CD14-positive monocyte (primary cell): ENCODE measurements around the gene IKZF4. TPM values are rescaled to one million over a fixed set of nuclear protein-coding genes. Genes with fewer than 3 reads are reported as not detected.

Source experiments
- DNase-seq, 3 donors: peaks; one replicate each; pipeline ENCODE4 v3.0.0-alpha.2; 2011 to 2022
- H2AFZ ChIP-seq: 2 replicates; pipeline ENCODE4 v1.6.0; 2012; ENCODE audit warnings: mild to moderate bottlenecking, low read depth, low read length, inconsistent platforms; ENCODE audit not compliant: insufficient read depth, poor library complexity, severe bottlenecking
- H3K27ac ChIP-seq, 2 donors: 1 replicate in 1 of 2; 2 replicates in 1 of 2; pipeline ENCODE4 v1.5.1; 2012 to 2013; ENCODE audit warnings: low read length in 2 of 2, control low read depth in 1 of 2, inconsistent platforms in 1 of 2, low read depth in 1 of 2, mild to moderate bottlenecking in 1 of 2
- H3K27me3 ChIP-seq, 2 donors: one replicate each; pipeline versions ENCODE4 v1.6.0 to v1.6.1; 2011 to 2013; ENCODE audit warnings: low read length in 2 of 2; ENCODE audit not compliant: control insufficient read depth in 2 of 2, insufficient read depth in 2 of 2
- H3K36me3 ChIP-seq, 2 donors: replicated peaks in 1 of 2; 1 replicate in 1 of 2; 2 replicates in 1 of 2; pipeline versions ENCODE4 v1.5.1 to v1.6.1; 2012 to 2013; ENCODE audit warnings: low read length in 2 of 2, control low read depth in 1 of 2, inconsistent platforms in 1 of 2, mild to moderate bottlenecking in 1 of 2; ENCODE audit not compliant: insufficient read depth in 2 of 2, control insufficient read depth in 1 of 2
- H3K4me1 ChIP-seq, 2 donors: 1 replicate in 1 of 2; 2 replicates in 1 of 2; pipeline versions ENCODE4 v1.5.1 to v1.6.1; 2012 to 2013; ENCODE audit warnings: low read length in 2 of 2, control low read depth in 1 of 2, inconsistent platforms in 1 of 2, mild to moderate bottlenecking in 1 of 2, moderate library complexity in 1 of 2; ENCODE audit not compliant: insufficient read depth in 2 of 2, control insufficient read depth in 1 of 2
- H3K4me2 ChIP-seq: replicated peaks from 2 replicates; pipeline ENCODE3; 2012; ENCODE audit warnings: low read length, moderate library complexity, mild to moderate bottlenecking; ENCODE audit not compliant: poor library complexity, severe bottlenecking; ENCODE audit errors: extremely low read depth
- H3K4me3 ChIP-seq, 3 experiments: fragments of 200-600 bp in 1 of 3; sonication (generic) in 1 of 3; replicated peaks in 1 of 3; 1 replicate in 2 of 3; 2 replicates in 1 of 3; pipeline ENCODE4 v1.5.1; 2011 to 2013; ENCODE audit warnings: low read length in 3 of 3, mild to moderate bottlenecking in 3 of 3, control low read depth in 2 of 3, low read depth in 2 of 3, inconsistent platforms in 1 of 3, moderate library complexity in 1 of 3
- H3K79me2 ChIP-seq: 2 replicates; pipeline ENCODE4 v1.6.0; 2012; ENCODE audit warnings: mild to moderate bottlenecking, control low read depth, inconsistent platforms, low read length, moderate library complexity; ENCODE audit not compliant: insufficient read depth
- H3K9ac ChIP-seq: 2 replicates; pipeline ENCODE4 v1.6.0; 2017; ENCODE audit warnings: low read length, mild to moderate bottlenecking; ENCODE audit not compliant: insufficient read depth, poor library complexity, severe bottlenecking
- H3K9me3 ChIP-seq, 2 donors: replicated peaks in 1 of 2; 1 replicate in 1 of 2; 2 replicates in 1 of 2; pipeline versions ENCODE4 v1.5.1 to v1.6.1; 2012 to 2013; ENCODE audit warnings: low read length in 2 of 2, control low read depth in 1 of 2; ENCODE audit not compliant: control insufficient read depth in 1 of 2, insufficient read depth in 1 of 2
- H4K20me1 ChIP-seq: 2 replicates; pipeline ENCODE4 v1.6.0; 2012; ENCODE audit warnings: mild to moderate bottlenecking, low read length, control low read depth, moderate library complexity; ENCODE audit not compliant: insufficient read depth
- H3K27ac Mint-ChIP-seq, 7 donors: one replicate each; pipeline ENCODE4 v1.8.0; 2020; ENCODE audit warnings: mild to moderate bottlenecking in 7 of 7, mixed read lengths in 7 of 7, moderate library complexity in 6 of 7, inconsistent platforms in 2 of 7
- H3K27me3 Mint-ChIP-seq, 3 donors: one replicate each; pipeline ENCODE4 v1.8.0; 2021 to 2022; ENCODE audit warnings: low read depth in 3 of 3, mild to moderate bottlenecking in 3 of 3, mixed read lengths in 3 of 3, moderate library complexity in 3 of 3, inconsistent platforms in 1 of 3
- H3K36me3 Mint-ChIP-seq, 2 donors: one replicate each; pipeline ENCODE4 v1.8.0; 2020; ENCODE audit warnings: mixed read lengths in 2 of 2, inconsistent platforms in 1 of 2, mild to moderate bottlenecking in 1 of 2
- H3K4me1 Mint-ChIP-seq: one replicate; pipeline ENCODE4 v1.8.0; 2020; ENCODE audit warnings: mild to moderate bottlenecking, mixed read lengths
- H3K4me3 Mint-ChIP-seq, 2 donors: one replicate each; pipeline ENCODE4 v1.8.0; 2020; ENCODE audit warnings: mild to moderate bottlenecking in 2 of 2, mixed read lengths in 2 of 2, moderate library complexity in 1 of 2
- H3K9me3 Mint-ChIP-seq, 7 donors: one replicate each; pipeline ENCODE4 v1.8.0; 2020 to 2022; ENCODE audit warnings: mixed read lengths in 7 of 7, mild to moderate bottlenecking in 6 of 7, moderate library complexity in 6 of 7, inconsistent platforms in 2 of 7
- CTCF ChIP-seq: fragments of 200-600 bp; IDR thresholded peaks from one replicate; pipeline ENCODE4 v1.8.0; 2022; ENCODE audit warnings: antibody characterized with exemption, mild to moderate bottlenecking
- WGBS: methylation state at CpG from one replicate; pipeline ENCODE4 v1.1.5; 2013; ENCODE audit warnings: missing lambda C conversion rate; ENCODE audit not compliant: insufficient coverage; 5-methylcytosine and 5-hydroxymethylcytosine counted together
- intact Hi-C, 2 donors: fragments of 100-400 bp; cut with micrococcal nuclease; formaldehyde crosslinking; loops; one replicate each; pipeline versions ENCODE4 v1.15.0 to v1.15.1; 2023
- polyA plus RNA-seq, 3 donors: library from polyadenylated mRNA; depleted of rRNA in 1 of 3; unstranded in 2 of 3; stranded (reverse) in 1 of 3; fragments of 300-500 nt in 2 of 3; fragments of >200 nt in 1 of 3; fragmentation: Illumina TruSeq in 2 of 3; gene quantifications; 1 replicate in 2 of 3; 2 replicates in 1 of 3; pipeline ENCODE4 v1.2.3, GENCODE V29; 2012 to 2021

IKZF4 gene
- polyA plus RNA-seq, 3 donors: 0.09 to 4.9 (median 1.3) TPM

GRCh38 chr12:56010111-56010570 lies 10.7 kb upstream of the IKZF4 start:
- Histone ChIP-seq H3K9ac (no peak overlapping the region), H3K4me3 (no peak overlapping the region), H3K4me1 (peaks cover 5 to 12% of the 10 kb centered on the region in 2 donors), H3K79me2 (no peaks in the 10 kb centered on the region), H4K20me1 (no peaks in the 10 kb centered on the region), H3K9me3 (no peaks in the 10 kb centered on the region), H3K36me3 (no peaks in the 10 kb centered on the region), H2AFZ (no peak overlapping the region), H3K4me2 (no peak overlapping the region), H3K27ac (no peak overlapping the region), H3K27me3 (no peaks in the 10 kb centered on the region)
- intact Hi-C loops: no loop called here
- H3K4me3 Mint-ChIP-seq: no peak overlapping the region
- peaks cover 0 to 1% (median 0%) of the 10 kb centered on the region in 3 donors for H3K27me3 Mint-ChIP-seq
- no peak for DNase-seq
- peaks cover 19% of the 10 kb centered on the region for H3K4me1 Mint-ChIP-seq
- no peaks in the 10 kb centered on the region for H3K9me3 Mint-ChIP-seq
- peaks cover 5 to 11% of the 10 kb centered on the region in 2 donors for H3K36me3 Mint-ChIP-seq
- no peak for TF ChIP-seq CTCF
- WGBS: 100% methylated on average over 1 of the region's 2 CpGs
- no peak overlapping the region for H3K27ac Mint-ChIP-seq

DNA sequence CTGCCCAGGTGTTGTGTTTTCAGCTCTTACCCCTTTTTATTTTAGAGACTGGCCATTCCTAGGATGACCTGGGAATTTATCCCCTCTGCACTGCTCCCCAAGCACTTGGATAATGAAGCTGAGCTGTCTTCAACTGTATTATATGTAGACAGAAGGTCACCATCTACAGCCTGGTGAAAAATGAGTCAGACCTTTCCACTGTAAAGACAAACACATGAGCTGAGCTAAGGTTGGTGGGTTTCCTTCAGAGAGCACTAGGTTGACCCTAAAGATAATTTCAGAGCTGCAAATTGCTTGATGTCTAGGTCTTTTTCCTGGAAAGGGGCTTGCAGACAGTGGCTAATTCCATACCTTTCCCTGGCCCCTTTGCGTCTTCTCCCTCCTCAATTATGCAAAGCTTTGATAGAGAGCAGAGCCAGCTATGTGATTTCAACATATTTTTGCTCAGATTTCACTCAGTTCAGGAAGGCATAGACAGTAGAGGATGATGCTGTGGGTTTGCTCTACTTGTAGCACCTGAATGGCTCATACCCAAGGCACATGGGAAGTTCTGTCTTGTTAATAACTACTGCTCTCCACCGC lies 9.2 kb upstream of the IKZF4 start:
- H3K4me3 Mint-ChIP-seq: no peak overlapping the region
- Histone ChIP-seq H3K4me1 (peaks cover 5 to 12% of the 10 kb centered on the region in 2 donors), H3K36me3 (no peaks in the 10 kb centered on the region), H3K9ac (no peak overlapping the region), H3K4me2 (no peak overlapping the region), H3K9me3 (no peaks in the 10 kb centered on the region), H3K79me2 (no peaks in the 10 kb centered on the region), H3K27ac (no peak overlapping the region), H2AFZ (no peak overlapping the region), H3K4me3 (no peak overlapping the region), H4K20me1 (no peaks in the 10 kb centered on the region), H3K27me3 (no peaks in the 10 kb centered on the region)
- intact Hi-C loops: no loop called here
- peaks cover 5 to 11% of the 10 kb centered on the region in 2 donors for H3K36me3 Mint-ChIP-seq
- no peak for DNase-seq
- H3K27me3 Mint-ChIP-seq: peaks cover 0 to 1% (median 1%) of the 10 kb centered on the region in 3 donors
- peaks cover 11% of the 10 kb centered on the region for H3K4me1 Mint-ChIP-seq
- H3K9me3 Mint-ChIP-seq: no peaks in the 10 kb centered on the region
- peak overlapping the region in 1 of 7 donors; percentile 36 for H3K27ac Mint-ChIP-seq
- no CpG with 5 or more reads among the region's 2 CpGs for WGBS
- TF ChIP-seq CTCF: no peak
